GM19193 (cell line): ENCODE data around the gene ARHGEF37.

Experiments
- POLR2A ChIP-seq: IDR thresholded peaks from 4 replicates; pipeline ENCODE4 v1.6.1; 2011; ENCODE audit not compliant: insufficient read depth, insufficient read length; ENCODE audit errors: extremely low read depth

ARHGEF37 gene

GRCh38 chr5:149611326-149611725 is 30.0 kb downstream of the ARHGEF37 start:
- TF ChIP-seq POLR2A: no peak

- TF ChIP-seq POLR2A: no peak
These were observed 33.0 kb downstream of the ARHGEF37 start for GRCh38 chr5:149614034-149614907.

- TF ChIP-seq POLR2A: no peak
These were observed 34.7 kb downstream of the ARHGEF37 start for GRCh38 chr5:149615976-149616375.

GRCh38 chr5:149616727-149617285 is 35.5 kb downstream of the ARHGEF37 start:
- no peak for TF ChIP-seq POLR2A

GRCh38 chr5:149617760-149618306 is 36.5 kb downstream of the ARHGEF37 start:
- no peak for TF ChIP-seq POLR2A

GRCh38 chr5:149618581-149619248 is 37.4 kb downstream of the ARHGEF37 start:
- TF ChIP-seq POLR2A: no peak

- TF ChIP-seq POLR2A: no peak
These were observed 40.3 kb downstream of the ARHGEF37 start for GRCh38 chr5:149621415-149622098.

- TF ChIP-seq POLR2A: no peak
These were observed 41.2 kb downstream of the ARHGEF37 start for GRCh38 chr5:149622466-149622865.

- TF ChIP-seq POLR2A: no peak
These were observed 42.2 kb downstream of the ARHGEF37 start for GRCh38 chr5:149623473-149623872.

GRCh38 chr5:149627070-149627469 is 45.8 kb downstream of the ARHGEF37 start:
- no peak for TF ChIP-seq POLR2A

- no peak for TF ChIP-seq POLR2A
These were observed 46.9 kb downstream of the ARHGEF37 start for GRCh38 chr5:149628221-149628620.

GRCh38 chr5:149628846-149629388 is 47.6 kb downstream of the ARHGEF37 start:
- no peak for TF ChIP-seq POLR2A

- no peak for TF ChIP-seq POLR2A
These were observed 48.1 kb downstream of the ARHGEF37 start for GRCh38 chr5:149629421-149629820.

- TF ChIP-seq POLR2A: no peak
These were observed 49.0 kb downstream of the ARHGEF37 start for GRCh38 chr5:149630337-149630736.
